Retinal pigment epithelial cell (primary cell): ENCODE measurements around the gene TYK2.

Source experiments
- DNase-seq: peaks from one replicate; pipeline ENCODE4 v3.0.0-alpha.2; 2010; ENCODE audit warnings: low read depth
- H3K4me3 ChIP-seq: 2 replicates; pipeline ENCODE4 v1.5.1; 2011; ENCODE audit warnings: mild to moderate bottlenecking, low read length, control low read depth, moderate library complexity
- CTCF ChIP-seq: conservative IDR thresholded peaks from 2 replicates; pipeline ENCODE4 v1.5.1; 2011; ENCODE audit warnings: low read depth, low read length, control low read depth, inconsistent platforms

The TYK2 gene

GRCh38 chr19:10395917-10396316 is 15.5 kb upstream of the TYK2 start:
- TF ChIP-seq CTCF: no peak
- H3K4me3 ChIP-seq: no peak overlapping the region
- DNase-seq: no peak

- TF ChIP-seq CTCF: no peak
- H3K4me3 ChIP-seq: no peak overlapping the region
- no peak for DNase-seq
Measured at GRCh38 chr19:10395436-10395835, 15.1 kb upstream of the TYK2 start.

GRCh38 chr19:10395003-10395402 is 14.6 kb upstream of the TYK2 start:
- TF ChIP-seq CTCF: no peak
- no peak for DNase-seq
- H3K4me3 ChIP-seq: no peak overlapping the region

GRCh38 chr19:10393137-10393536 is 12.8 kb upstream of the TYK2 start:
- no peak for DNase-seq
- TF ChIP-seq CTCF: no peak
- H3K4me3 ChIP-seq: no peak overlapping the region

- no peak for DNase-seq
- TF ChIP-seq CTCF: no peak
- no peak overlapping the region for H3K4me3 ChIP-seq
Measured at GRCh38 chr19:10392120-10392519, 11.7 kb upstream of the TYK2 start.

GRCh38 chr19:10390652-10391286 is 10.4 kb upstream of the TYK2 start:
- no peak overlapping the region for H3K4me3 ChIP-seq
- DNase-seq: no peak
- peak; percentile 94 for TF ChIP-seq CTCF

GRCh38 chr19:10389863-10390262 is 9.5 kb upstream of the TYK2 start:
- DNase-seq: no peak
- no peak overlapping the region for H3K4me3 ChIP-seq
- peak; percentile 36 for TF ChIP-seq CTCF
